Chondrocyte (in vitro differentiated cells): ENCODE data around the gene NCAPG2. TPM values are rescaled to one million over a fixed set of nuclear protein-coding genes. Genes with fewer than 3 reads are reported as not detected.
A peak's percentile ranks its signal among the peaks of the same experiment; 100 is the strongest.

Source experiments
- DNase-seq: peaks from one replicate; pipeline ENCODE4 v3.0.0; 2021; ENCODE audit warnings: mixed read lengths, low spot score
- H3K27ac Mint-ChIP-seq: one replicate; pipeline ENCODE4 v1.8.0; 2021; ENCODE audit warnings: mild to moderate bottlenecking, moderate library complexity, mixed read lengths; ENCODE audit not compliant: unreplicated experiment
- H3K27me3 Mint-ChIP-seq: 2 replicates; pipeline ENCODE4 v1.8.0; 2021; ENCODE audit warnings: low read depth, mixed read lengths
- H3K36me3 Mint-ChIP-seq: 2 replicates; pipeline ENCODE4 v1.8.0; 2021; ENCODE audit warnings: low read depth, mixed read lengths
- H3K4me1 Mint-ChIP-seq: 2 replicates; pipeline ENCODE4 v1.8.0; 2021; ENCODE audit warnings: low read depth, mild to moderate bottlenecking, mixed read lengths
- H3K4me3 Mint-ChIP-seq: one replicate; pipeline ENCODE4 v1.8.0; 2021; ENCODE audit warnings: mild to moderate bottlenecking, moderate library complexity, mixed read lengths; ENCODE audit not compliant: unreplicated experiment
- H3K9me3 Mint-ChIP-seq: 2 replicates; pipeline ENCODE4 v1.8.0; 2021; ENCODE audit warnings: low read depth, mixed read lengths
- total RNA-seq: library from RNA; stranded (reverse); gene quantifications from 3 replicates; pipeline ENCODE4 v1.2.1, GENCODE V29; 2021
- TF ChIP-seq, protein P1 (sequence below): fragments of 200-600 bp; sonication (generic); IDR thresholded peaks from 2 replicates; pipeline ENCODE4 v1.5.0; 2021; ENCODE audit warnings: antibody characterized with exemption, mild to moderate bottlenecking, moderate library complexity

The NCAPG2 gene
- total RNA-seq, 1 donor from 2014 or later = 13.0 TPM

DNA sequence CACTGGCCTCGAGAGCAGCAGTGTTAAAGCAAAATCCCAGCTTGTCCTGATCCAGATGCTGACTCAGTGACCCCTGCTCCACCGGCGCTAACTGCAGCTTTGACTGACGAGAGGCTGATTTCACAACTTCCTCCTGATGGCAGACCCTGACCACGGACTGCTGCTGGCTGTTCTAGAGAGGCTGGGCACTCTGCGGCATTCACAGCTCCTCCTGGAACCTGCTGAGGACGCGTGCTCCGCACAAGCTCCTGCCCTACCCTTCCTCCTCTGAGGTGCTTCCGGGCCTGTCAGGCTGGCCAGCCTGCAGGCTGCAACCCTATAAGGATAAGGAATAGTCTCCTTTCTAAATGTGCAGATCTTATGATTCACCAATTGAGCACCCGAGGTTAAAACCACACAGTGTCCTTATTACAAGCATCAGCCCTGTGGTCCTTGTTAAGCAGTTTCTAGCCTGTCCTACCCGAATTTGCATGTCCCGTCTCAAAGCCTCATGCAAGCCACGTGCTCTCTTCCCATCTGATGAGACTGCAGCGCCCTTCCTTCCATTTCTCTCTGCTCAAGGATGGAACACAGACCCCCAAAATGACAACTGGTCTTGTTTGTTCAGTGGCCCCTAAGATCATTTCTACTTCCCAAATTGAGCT, 35.5 kb upstream of the NCAPG2 start:
- H3K27ac Mint-ChIP-seq = peak overlapping the region; percentile 89
- TF ChIP-seq, protein P1, sequence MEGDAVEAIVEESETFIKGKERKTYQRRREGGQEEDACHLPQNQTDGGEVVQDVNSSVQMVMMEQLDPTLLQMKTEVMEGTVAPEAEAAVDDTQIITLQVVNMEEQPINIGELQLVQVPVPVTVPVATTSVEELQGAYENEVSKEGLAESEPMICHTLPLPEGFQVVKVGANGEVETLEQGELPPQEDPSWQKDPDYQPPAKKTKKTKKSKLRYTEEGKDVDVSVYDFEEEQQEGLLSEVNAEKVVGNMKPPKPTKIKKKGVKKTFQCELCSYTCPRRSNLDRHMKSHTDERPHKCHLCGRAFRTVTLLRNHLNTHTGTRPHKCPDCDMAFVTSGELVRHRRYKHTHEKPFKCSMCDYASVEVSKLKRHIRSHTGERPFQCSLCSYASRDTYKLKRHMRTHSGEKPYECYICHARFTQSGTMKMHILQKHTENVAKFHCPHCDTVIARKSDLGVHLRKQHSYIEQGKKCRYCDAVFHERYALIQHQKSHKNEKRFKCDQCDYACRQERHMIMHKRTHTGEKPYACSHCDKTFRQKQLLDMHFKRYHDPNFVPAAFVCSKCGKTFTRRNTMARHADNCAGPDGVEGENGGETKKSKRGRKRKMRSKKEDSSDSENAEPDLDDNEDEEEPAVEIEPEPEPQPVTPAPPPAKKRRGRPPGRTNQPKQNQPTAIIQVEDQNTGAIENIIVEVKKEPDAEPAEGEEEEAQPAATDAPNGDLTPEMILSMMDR = peak; percentile 37
- peaks cover 34% of the 10 kb centered on the region for H3K4me1 Mint-ChIP-seq
- H3K9me3 Mint-ChIP-seq = no peaks in the 10 kb centered on the region
- H3K4me3 Mint-ChIP-seq = peak overlapping the region; percentile 32
- DNase-seq = no peak
- H3K36me3 Mint-ChIP-seq = peaks cover 47% of the 10 kb centered on the region
- no peaks in the 10 kb centered on the region for H3K27me3 Mint-ChIP-seq

DNA sequence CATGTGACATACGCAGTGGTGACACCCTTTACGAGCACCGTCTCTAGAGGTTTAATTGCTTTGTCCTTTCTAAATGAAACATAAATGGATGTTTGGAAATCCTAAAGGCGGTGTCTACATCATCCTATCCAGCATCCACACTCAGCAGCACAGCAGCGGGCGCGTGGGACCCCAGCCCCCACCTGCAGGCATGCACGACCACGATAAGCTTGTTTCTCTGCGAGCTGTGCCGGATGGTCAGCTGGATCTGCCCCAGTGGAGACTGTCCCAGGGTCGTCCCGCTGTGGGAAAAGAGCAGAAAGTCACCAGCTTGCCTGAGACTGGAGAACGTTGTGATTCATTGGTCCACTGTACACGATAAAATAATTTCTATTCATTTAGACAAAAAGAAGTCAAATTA, 34.2 kb upstream of the NCAPG2 start:
- Mint-ChIP-seq H3K4me1 (peaks cover 34% of the 10 kb centered on the region), H3K4me3 (no peak overlapping the region)

GRCh38 chr7:158737064-158737695, 32.6 kb upstream of the NCAPG2 start:
- no peak for DNase-seq
- Mint-ChIP-seq H3K27ac (no peak overlapping the region), H3K9me3 (no peaks in the 10 kb centered on the region), H3K4me3 (no peak overlapping the region), H3K36me3 (peaks cover 46% of the 10 kb centered on the region), H3K4me1 (peaks cover 30% of the 10 kb centered on the region), H3K27me3 (no peaks in the 10 kb centered on the region)
- TF ChIP-seq, protein P1 = no peak

More for the DNA sequence above, 34.2 kb upstream of the NCAPG2 start:
- Mint-ChIP-seq H3K27me3 (no peaks in the 10 kb centered on the region), H3K9me3 (no peaks in the 10 kb centered on the region), H3K36me3 (peaks cover 52% of the 10 kb centered on the region), H3K27ac (no peak overlapping the region)
- DNase-seq = no peak
- TF ChIP-seq, protein P1 = no peak

DNA sequence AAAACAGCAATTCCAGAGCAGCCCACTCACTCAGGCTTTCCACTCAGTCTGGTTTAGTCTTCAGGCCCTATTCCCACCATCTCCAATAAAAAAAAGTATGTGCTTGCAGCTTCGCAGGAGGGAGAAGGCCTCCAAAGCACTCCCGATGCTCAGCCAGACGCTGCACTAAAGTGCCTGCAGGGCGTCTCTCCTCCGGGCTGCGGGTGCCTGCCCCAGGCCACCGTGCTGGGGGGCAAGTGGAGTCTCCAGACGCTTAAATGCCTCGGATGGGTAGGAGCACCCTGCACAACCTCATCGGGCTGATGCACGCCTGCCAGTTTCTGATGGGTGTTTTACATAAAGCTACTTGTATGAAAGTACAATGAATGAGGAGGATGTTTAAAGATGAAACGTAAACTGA, 31.3 kb upstream of the NCAPG2 start:
- DNase-seq = no peak
- Mint-ChIP-seq H3K4me1 (peaks cover 22% of the 10 kb centered on the region), H3K27me3 (no peaks in the 10 kb centered on the region), H3K27ac (no peak overlapping the region), H3K36me3 (peaks cover 42% of the 10 kb centered on the region), H3K4me3 (no peak overlapping the region), H3K9me3 (no peaks in the 10 kb centered on the region)
- TF ChIP-seq, protein P1 = no peak

- Mint-ChIP-seq H3K36me3 (peaks cover 44% of the 10 kb centered on the region), H3K27me3 (no peaks in the 10 kb centered on the region), H3K4me1 (peaks cover 11% of the 10 kb centered on the region), H3K27ac (peak overlapping the region; percentile 3), H3K4me3 (no peak overlapping the region), H3K9me3 (no peaks in the 10 kb centered on the region)
- TF ChIP-seq, protein P1 = no peak
- DNase-seq = no peak
These were observed 30.3 kb upstream of the NCAPG2 start for GRCh38 chr7:158734861-158735260.
